GM23338 (cell line): ENCODE measurements around the gene EPO. TPM values are rescaled to one million over a fixed set of nuclear protein-coding genes. Genes with fewer than 3 reads are reported as not detected.

Experiments
- ATAC-seq: fragments of 200-7000 bp; cut with Tn5 transposase; 3 replicates; pipeline ENCODE4 v1.9.1; 2020
- DNase-seq: peaks from one replicate; pipeline ENCODE4 v3.0.0-alpha.2; 2015; ENCODE audit warnings: low spot score
- H2AFZ ChIP-seq: fragments of 200-600 bp; sonication (generic); 2 replicates; pipeline ENCODE4 v1.8.0; 2016; ENCODE audit warnings: antibody characterized with exemption, mild to moderate bottlenecking, moderate library complexity
- H3F3A ChIP-seq: fragments of 200-600 bp; sonication (generic); replicated peaks from 2 replicates; pipeline ENCODE4 v1.8.0; 2017; ENCODE audit warnings: antibody characterized with exemption, mixed run types, low read depth
- H3K27ac ChIP-seq: fragments of 200-600 bp; sonication (generic); 2 replicates; pipeline ENCODE4 v1.6.1; 2016; ENCODE audit warnings: low read depth
- H3K27me3 ChIP-seq: fragments of 200-600 bp; sonication (generic); 2 replicates; pipeline ENCODE4 v1.8.0; 2016; ENCODE audit warnings: mild to moderate bottlenecking, mixed run types, moderate library complexity; ENCODE audit not compliant: insufficient read depth
- H3K36me3 ChIP-seq: fragments of 200-600 bp; sonication (generic); 2 replicates; pipeline ENCODE4 v1.8.0; 2016; ENCODE audit warnings: mild to moderate bottlenecking; ENCODE audit not compliant: insufficient read depth
- H3K4me1 ChIP-seq: fragments of 200-600 bp; sonication (generic); 2 replicates; pipeline ENCODE4 v1.8.0; 2016; ENCODE audit warnings: mild to moderate bottlenecking, moderate library complexity; ENCODE audit not compliant: insufficient read depth
- H3K4me2 ChIP-seq: fragments of 200-600 bp; sonication (generic); 2 replicates; pipeline ENCODE4 v1.7.1; 2017; ENCODE audit warnings: mixed run types
- H3K4me3 ChIP-seq: fragments of 200-600 bp; sonication (generic); 2 replicates; pipeline ENCODE4 v1.6.1; 2016; ENCODE audit warnings: mixed run types
- H3K79me2 ChIP-seq: fragments of 200-600 bp; sonication (generic); replicated peaks from 2 replicates; pipeline ENCODE4 v1.8.0; 2017; ENCODE audit warnings: mild to moderate bottlenecking; ENCODE audit not compliant: insufficient read depth
- H3K9me2 ChIP-seq: fragments of 200-600 bp; sonication (generic); 2 replicates; pipeline ENCODE4 v1.8.0; 2017; ENCODE audit not compliant: insufficient read depth
- H4K20me1 ChIP-seq: fragments of 200-600 bp; sonication (generic); replicated peaks from 2 replicates; pipeline ENCODE4 v1.8.0; 2017; ENCODE audit warnings: mild to moderate bottlenecking; ENCODE audit not compliant: insufficient read depth
- H3K27ac Mint-ChIP-seq: 2 replicates; pipeline ENCODE4 v1.8.0; 2020; ENCODE audit warnings: inconsistent platforms, mild to moderate bottlenecking, moderate library complexity, mixed read lengths
- H3K27me3 Mint-ChIP-seq: 3 replicates; pipeline ENCODE4 v1.8.0; 2022; ENCODE audit warnings: low read depth, mild to moderate bottlenecking, moderate library complexity, mixed read lengths, inconsistent platforms; ENCODE audit not compliant: insufficient read depth, poor library complexity
- H3K36me3 Mint-ChIP-seq: 3 replicates; pipeline ENCODE4 v1.8.0; 2021; ENCODE audit warnings: low read depth, mild to moderate bottlenecking, inconsistent platforms, moderate library complexity, mixed read lengths
- H3K4me1 Mint-ChIP-seq: 3 replicates; pipeline ENCODE4 v1.8.0; 2020; ENCODE audit warnings: mild to moderate bottlenecking, inconsistent platforms, mixed read lengths
- H3K4me3 Mint-ChIP-seq: 3 replicates; pipeline ENCODE4 v1.8.0; 2021; ENCODE audit warnings: moderate library complexity, mild to moderate bottlenecking, inconsistent platforms, mixed read lengths
- H3K9me3 Mint-ChIP-seq: 3 replicates; pipeline ENCODE4 v1.8.0; 2020; ENCODE audit warnings: moderate library complexity, mild to moderate bottlenecking, inconsistent platforms, mixed read lengths
- EZH2 ChIP-seq: fragments of 200-600 bp; sonication (generic); IDR thresholded peaks from one replicate; pipeline ENCODE4 v1.8.0; 2017; ENCODE audit warnings: antibody characterized with exemption, mild to moderate bottlenecking, low read depth; ENCODE audit not compliant: unreplicated experiment
- JUNB ChIP-seq: IDR thresholded peaks from one replicate; pipeline ENCODE4 v1.6.1; 2016; ENCODE audit warnings: antibody characterized with exemption; ENCODE audit not compliant: unreplicated experiment
- POLR2AphosphoS5 ChIP-seq: IDR thresholded peaks from 2 replicates; pipeline ENCODE4 v1.6.1; 2016; ENCODE audit warnings: antibody characterized with exemption, low read depth
- ZNF114 ChIP-seq: fragments of 250-450 bp; sonication (Bioruptor Pico); IDR thresholded peaks from 2 replicates; pipeline ENCODE4 v1.5.0; 2020; ENCODE audit warnings: mild to moderate bottlenecking, moderate library complexity
- polyA plus RNA-seq: library from polyadenylated mRNA; unstranded; fragments of >200 nt; fragmentation: Nextera tagmentation; extraction: Ambion mirVana; gene quantifications from 2 replicates; pipeline ENCODE4 v1.2.1, GENCODE V29; 2016
- total RNA-seq: library from RNA; depleted of rRNA; stranded (reverse); fragments of >200 nt; shearing (Covaris generic); gene quantifications from 2 replicates; pipeline ENCODE4 v1.2.3, GENCODE V29; 2014
- TF ChIP-seq, protein P1 (sequence below): IDR thresholded peaks from one replicate; pipeline ENCODE4 v1.6.1; 2018; ENCODE audit warnings: antibody characterized with exemption; ENCODE audit not compliant: unreplicated experiment
- TF ChIP-seq, protein P2 (sequence below): fragments of 250-450 bp; sonication (Bioruptor Pico); IDR thresholded peaks from 2 replicates; pipeline ENCODE4 v1.5.0; 2020; ENCODE audit warnings: mild to moderate bottlenecking, moderate library complexity
- TF ChIP-seq, protein P3 (sequence below): IDR thresholded peaks from 2 replicates; pipeline ENCODE4 v1.6.1; 2016; ENCODE audit warnings: antibody characterized with exemption

The EPO gene
- total and polyA plus RNA-seq, 2 experiments from 2014 or later, result 1.0 TPM; not detected in 1

DNA sequence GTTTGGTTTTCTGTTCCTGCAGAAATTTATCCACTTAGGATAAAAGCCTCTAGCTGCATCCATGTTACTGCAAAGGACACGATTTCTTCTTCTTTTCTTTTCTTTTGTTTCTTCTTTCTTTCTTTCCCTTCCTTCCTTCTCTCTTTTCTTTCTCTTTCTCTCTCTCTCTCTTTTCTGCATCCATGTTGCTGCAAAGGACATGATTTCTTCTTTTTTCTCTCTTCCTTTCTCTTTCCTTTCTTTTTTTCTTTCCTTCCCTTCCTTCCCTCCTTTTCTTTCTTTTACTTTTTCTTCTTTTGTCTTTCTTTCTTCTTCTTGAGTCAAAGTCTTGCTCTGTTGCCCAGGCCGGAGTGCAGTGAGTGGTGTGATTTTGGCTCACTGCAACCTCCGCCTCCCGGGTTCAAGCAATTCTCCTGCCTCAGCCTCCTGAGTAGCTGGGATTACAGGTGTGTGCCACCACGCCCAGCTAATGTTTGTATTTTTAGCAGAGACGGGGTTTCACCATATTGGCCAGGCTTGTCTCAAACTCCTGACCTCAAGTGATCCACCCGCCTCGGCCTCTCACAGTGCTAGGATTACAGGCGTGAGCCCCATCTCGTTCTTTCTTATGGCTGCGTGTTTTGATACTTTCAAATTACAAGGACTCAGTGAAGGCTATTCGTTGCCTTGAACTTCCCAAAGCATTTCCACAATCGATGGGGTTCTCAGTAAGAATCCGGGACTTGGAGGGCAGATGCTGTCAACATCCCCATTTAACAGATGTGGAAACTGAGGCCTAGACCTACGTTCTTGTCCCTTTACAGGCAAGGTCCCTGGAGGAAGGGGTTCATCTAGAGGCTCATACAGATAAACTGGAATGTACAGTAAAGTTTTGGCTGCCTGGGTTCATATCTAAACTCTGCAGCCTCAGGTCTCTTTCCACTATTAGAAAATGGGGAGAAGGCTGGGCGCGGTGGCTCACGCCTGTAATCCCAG, 48.6 kb upstream of the EPO start:
- Histone ChIP-seq H3K4me1 (no peaks in the 10 kb centered on the region), H3K27me3 (peaks cover 16% of the 10 kb centered on the region), H2AFZ (no peak overlapping the region), H3K79me2 (no peaks in the 10 kb centered on the region), H3F3A (peaks cover 3% of the 10 kb centered on the region; the same call in 1 of the 2 replicates), H3K27ac (no peak overlapping the region), H3K4me2 (no peak overlapping the region), H3K4me3 (no peak overlapping the region), H4K20me1 (no peaks in the 10 kb centered on the region), H3K36me3 (no peaks in the 10 kb centered on the region), H3K9me2 (no peaks in the 10 kb centered on the region)
- TF ChIP-seq ZNF114 (CRISPR knock-in tag), result no peak
- TF ChIP-seq, protein P1, sequence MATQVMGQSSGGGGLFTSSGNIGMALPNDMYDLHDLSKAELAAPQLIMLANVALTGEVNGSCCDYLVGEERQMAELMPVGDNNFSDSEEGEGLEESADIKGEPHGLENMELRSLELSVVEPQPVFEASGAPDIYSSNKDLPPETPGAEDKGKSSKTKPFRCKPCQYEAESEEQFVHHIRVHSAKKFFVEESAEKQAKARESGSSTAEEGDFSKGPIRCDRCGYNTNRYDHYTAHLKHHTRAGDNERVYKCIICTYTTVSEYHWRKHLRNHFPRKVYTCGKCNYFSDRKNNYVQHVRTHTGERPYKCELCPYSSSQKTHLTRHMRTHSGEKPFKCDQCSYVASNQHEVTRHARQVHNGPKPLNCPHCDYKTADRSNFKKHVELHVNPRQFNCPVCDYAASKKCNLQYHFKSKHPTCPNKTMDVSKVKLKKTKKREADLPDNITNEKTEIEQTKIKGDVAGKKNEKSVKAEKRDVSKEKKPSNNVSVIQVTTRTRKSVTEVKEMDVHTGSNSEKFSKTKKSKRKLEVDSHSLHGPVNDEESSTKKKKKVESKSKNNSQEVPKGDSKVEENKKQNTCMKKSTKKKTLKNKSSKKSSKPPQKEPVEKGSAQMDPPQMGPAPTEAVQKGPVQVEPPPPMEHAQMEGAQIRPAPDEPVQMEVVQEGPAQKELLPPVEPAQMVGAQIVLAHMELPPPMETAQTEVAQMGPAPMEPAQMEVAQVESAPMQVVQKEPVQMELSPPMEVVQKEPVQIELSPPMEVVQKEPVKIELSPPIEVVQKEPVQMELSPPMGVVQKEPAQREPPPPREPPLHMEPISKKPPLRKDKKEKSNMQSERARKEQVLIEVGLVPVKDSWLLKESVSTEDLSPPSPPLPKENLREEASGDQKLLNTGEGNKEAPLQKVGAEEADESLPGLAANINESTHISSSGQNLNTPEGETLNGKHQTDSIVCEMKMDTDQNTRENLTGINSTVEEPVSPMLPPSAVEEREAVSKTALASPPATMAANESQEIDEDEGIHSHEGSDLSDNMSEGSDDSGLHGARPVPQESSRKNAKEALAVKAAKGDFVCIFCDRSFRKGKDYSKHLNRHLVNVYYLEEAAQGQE, result no peak
- TF ChIP-seq EZH2, result no peak
- no peak for TF ChIP-seq POLR2AphosphoS5
- TF ChIP-seq JUNB, result no peak
- TF ChIP-seq, protein P2, sequence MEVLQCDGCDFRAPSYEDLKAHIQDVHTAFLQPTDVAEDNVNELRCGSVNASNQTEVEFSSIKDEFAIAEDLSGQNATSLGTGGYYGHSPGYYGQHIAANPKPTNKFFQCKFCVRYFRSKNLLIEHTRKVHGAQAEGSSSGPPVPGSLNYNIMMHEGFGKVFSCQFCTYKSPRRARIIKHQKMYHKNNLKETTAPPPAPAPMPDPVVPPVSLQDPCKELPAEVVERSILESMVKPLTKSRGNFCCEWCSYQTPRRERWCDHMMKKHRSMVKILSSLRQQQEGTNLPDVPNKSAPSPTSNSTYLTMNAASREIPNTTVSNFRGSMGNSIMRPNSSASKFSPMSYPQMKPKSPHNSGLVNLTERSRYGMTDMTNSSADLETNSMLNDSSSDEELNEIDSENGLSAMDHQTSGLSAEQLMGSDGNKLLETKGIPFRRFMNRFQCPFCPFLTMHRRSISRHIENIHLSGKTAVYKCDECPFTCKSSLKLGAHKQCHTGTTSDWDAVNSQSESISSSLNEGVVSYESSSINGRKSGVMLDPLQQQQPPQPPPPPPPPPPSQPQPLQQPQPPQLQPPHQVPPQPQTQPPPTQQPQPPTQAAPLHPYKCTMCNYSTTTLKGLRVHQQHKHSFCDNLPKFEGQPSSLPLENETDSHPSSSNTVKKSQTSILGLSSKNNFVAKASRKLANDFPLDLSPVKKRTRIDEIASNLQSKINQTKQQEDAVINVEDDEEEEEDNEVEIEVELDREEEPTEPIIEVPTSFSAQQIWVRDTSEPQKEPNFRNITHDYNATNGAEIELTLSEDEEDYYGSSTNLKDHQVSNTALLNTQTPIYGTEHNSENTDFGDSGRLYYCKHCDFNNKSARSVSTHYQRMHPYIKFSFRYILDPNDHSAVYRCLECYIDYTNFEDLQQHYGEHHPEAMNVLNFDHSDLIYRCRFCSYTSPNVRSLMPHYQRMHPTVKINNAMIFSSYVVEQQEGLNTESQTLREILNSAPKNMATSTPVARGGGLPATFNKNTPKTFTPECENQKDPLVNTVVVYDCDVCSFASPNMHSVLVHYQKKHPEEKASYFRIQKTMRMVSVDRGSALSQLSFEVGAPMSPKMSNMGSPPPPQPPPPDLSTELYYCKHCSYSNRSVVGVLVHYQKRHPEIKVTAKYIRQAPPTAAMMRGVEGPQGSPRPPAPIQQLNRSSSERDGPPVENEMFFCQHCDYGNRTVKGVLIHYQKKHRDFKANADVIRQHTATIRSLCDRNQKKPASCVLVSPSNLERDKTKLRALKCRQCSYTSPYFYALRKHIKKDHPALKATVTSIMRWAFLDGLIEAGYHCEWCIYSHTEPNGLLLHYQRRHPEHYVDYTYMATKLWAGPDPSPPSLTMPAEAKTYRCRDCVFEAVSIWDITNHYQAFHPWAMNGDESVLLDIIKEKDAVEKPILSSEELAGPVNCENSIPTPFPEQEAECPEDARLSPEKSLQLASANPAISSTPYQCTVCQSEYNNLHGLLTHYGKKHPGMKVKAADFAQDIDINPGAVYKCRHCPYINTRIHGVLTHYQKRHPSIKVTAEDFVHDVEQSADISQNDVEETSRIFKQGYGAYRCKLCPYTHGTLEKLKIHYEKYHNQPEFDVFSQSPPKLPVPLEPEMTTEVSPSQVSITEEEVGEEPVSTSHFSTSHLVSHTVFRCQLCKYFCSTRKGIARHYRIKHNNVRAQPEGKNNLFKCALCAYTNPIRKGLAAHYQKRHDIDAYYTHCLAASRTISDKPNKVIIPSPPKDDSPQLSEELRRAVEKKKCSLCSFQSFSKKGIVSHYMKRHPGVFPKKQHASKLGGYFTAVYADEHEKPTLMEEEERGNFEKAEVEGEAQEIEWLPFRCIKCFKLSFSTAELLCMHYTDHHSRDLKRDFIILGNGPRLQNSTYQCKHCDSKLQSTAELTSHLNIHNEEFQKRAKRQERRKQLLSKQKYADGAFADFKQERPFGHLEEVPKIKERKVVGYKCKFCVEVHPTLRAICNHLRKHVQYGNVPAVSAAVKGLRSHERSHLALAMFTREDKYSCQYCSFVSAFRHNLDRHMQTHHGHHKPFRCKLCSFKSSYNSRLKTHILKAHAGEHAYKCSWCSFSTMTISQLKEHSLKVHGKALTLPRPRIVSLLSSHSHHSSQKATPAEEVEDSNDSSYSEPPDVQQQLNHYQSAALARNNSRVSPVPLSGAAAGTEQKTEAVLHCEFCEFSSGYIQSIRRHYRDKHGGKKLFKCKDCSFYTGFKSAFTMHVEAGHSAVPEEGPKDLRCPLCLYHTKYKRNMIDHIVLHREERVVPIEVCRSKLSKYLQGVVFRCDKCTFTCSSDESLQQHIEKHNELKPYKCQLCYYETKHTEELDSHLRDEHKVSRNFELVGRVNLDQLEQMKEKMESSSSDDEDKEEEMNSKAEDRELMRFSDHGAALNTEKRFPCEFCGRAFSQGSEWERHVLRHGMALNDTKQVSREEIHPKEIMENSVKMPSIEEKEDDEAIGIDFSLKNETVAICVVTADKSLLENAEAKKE (CRISPR knock-in tag), result no peak
- TF ChIP-seq, protein P3, sequence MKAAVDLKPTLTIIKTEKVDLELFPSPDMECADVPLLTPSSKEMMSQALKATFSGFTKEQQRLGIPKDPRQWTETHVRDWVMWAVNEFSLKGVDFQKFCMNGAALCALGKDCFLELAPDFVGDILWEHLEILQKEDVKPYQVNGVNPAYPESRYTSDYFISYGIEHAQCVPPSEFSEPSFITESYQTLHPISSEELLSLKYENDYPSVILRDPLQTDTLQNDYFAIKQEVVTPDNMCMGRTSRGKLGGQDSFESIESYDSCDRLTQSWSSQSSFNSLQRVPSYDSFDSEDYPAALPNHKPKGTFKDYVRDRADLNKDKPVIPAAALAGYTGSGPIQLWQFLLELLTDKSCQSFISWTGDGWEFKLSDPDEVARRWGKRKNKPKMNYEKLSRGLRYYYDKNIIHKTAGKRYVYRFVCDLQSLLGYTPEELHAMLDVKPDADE, result no peak
- Mint-ChIP-seq H3K27ac (no peak overlapping the region), H3K4me1 (peaks cover 3% of the 10 kb centered on the region; the same call in 2 of the 3 replicates), H3K27me3 (peaks cover 34% of the 10 kb centered on the region), H3K36me3 (peaks cover 2% of the 10 kb centered on the region; the same call in 1 of the 3 replicates), H3K4me3 (no peak overlapping the region), H3K9me3 (no peaks in the 10 kb centered on the region)
- ATAC-seq, result no peak
- DNase-seq, result no peak
